Iris pigment epithelial cell (primary cell): ENCODE measurements around the gene CREB1.
A peak's percentile ranks its signal among the peaks of the same experiment; 100 is the strongest.
"Not testable (repeated sequence)": the region's sequence is repeated elsewhere in the genome, so short reads cannot be mapped to it uniquely, and the experiment has no call there.

Source experiments
- DNase-seq: peaks from one replicate; pipeline ENCODE4 v3.0.0-alpha.2; 2011; ENCODE audit warnings: low read depth

Gene CREB1

DNA sequence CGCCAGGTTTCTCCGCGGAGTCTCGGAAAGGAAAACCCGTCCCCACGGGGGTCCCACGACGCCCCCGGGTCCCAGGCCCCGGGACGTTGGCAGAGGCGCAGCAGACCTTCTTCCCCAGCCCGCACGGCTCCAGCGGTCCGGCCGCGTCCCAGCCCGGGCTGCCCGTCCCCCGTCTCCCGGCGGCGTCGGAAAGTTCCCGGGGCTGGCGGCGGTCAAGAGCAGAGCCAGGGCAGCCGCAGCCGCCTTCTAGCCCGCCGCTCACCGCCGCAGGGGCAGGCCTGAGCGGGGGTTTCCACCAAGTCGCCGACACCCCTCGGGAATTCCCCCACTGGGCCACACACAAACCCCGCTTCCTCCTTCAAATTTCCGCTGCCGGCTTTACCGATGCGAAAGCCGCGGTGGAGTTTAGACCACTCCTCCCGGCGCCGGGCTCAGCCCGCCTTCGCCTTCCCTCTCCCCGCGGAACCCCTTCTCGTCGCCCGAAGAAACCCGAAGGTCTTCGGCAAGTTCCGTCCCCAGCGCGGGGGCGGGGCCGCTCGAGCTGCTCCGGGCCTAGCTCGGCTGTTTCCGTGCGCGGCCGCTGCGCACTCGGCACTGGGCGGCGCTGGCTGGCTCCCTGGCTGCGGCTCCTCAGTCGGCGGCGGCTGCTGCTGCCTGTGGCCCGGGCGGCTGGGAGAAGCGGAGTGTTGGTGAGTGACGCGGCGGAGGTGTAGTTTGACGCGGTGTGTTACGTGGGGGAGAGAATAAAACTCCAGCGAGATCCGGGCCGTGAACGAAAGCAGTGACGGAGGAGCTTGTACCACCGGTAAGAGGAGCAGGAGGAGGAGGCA, at the start of gene CREB1:
TSS of gene CREB1 (plus strand) at position 633 of the 830 bp plus-strand sequence. CDS start 25,674 bp downstream, outside the sequence.
- DNase-seq, result peak; percentile 99

DNA sequence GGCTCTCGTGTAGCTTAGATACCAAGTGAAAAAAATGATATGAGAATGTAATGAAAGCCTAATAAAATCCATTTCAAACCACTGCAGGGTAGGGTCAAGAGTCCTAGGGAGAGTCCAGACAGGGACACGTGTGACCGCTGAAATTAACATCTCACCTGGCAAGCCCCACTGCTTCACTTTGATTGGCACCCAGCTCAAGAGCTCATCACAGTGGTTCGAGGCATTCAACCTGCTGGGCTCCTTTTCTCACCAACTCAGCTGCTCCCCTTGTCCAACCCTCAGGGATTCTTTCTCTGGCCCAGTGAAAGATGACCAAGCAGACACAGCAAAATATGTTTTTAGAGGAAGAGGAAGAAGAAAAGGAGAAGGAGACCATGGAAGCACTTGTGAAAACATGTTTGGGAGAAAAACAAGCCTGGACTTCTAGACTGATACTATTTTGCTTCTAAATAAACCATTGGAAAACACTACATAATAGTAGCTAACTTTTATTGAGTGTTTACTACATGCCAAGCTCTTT, 49.2 kb upstream of the CREB1 start:
- DNase-seq, result no peak

DNA sequence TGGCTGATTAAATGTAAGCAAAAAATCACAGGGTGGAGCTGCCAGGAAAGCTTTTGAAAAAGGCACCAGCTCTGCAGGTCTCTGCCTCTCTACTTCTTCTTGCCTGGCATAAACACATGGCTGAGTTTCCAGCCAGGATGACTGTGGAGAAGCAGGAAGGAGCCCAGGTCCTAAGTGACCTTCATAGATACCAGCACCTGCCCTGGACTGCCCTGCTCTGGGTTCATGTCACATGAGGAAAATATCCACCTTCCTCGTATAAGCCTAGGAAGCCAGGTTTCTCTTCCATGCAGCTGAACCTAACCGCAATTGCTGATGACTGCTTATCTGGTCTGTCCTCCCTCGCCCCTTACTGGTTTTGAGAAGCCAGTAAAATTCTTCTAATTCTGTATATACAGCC, 47.8 kb upstream of the CREB1 start:
- DNase-seq, result no peak

DNA sequence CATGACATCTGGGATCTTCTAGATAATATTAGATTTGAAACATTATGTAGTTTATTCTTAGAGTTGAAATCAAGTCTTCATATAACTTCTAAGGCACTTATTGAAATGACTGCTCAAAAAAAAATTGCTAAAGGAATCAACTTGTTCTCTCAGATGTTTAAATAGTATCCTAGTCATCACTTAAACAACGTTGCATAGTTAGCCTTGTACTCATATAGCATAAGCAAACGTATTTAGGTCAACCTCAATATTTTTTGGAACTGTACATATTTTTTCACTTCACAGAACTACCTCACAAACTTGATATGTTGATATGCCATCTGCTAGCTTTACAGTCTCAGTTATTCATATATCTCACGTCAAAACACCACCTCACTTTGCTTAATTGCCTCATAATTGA, 47.1 kb upstream of the CREB1 start:
- peak; percentile 80 for DNase-seq

DNA sequence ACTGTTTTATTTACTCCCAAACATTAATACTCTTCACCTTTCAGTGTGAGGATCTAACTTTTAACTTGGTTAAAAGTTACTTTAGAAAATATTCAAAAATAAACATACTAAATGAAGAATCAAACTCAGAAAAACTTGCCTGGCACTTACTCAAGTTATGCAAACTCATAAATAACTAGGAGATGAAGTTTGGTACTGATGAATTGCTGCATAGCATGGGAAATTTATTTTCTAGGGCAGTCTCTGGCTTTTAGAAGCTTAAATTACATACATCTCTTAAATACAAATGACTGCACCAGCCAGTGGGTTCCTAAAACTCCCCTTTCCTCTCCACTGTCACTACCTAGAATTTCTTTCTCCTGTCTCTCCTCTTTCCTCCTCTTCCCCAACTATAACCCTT, 46.7 kb upstream of the CREB1 start:
- peak; percentile 53 for DNase-seq

DNA sequence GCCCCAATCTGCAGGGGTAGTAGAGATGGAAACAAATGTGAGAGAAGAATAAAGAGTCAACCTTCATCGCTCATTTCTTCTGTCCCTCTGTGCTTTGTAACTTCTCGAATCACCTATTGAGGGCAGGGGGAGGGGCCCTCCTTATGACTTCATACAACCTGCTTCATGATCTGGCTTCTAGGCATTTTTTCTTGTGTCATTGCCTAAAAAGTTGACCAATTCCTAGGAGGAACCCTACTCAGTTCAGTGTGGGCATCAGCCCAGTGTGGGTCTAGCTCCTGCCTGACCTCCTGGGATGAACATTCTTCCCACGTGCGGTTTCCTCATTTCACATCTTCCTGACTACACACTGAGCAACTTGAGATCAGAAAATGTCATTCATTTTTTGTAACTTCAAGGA, 46.3 kb upstream of the CREB1 start:
- peak; percentile 82 for DNase-seq

DNA sequence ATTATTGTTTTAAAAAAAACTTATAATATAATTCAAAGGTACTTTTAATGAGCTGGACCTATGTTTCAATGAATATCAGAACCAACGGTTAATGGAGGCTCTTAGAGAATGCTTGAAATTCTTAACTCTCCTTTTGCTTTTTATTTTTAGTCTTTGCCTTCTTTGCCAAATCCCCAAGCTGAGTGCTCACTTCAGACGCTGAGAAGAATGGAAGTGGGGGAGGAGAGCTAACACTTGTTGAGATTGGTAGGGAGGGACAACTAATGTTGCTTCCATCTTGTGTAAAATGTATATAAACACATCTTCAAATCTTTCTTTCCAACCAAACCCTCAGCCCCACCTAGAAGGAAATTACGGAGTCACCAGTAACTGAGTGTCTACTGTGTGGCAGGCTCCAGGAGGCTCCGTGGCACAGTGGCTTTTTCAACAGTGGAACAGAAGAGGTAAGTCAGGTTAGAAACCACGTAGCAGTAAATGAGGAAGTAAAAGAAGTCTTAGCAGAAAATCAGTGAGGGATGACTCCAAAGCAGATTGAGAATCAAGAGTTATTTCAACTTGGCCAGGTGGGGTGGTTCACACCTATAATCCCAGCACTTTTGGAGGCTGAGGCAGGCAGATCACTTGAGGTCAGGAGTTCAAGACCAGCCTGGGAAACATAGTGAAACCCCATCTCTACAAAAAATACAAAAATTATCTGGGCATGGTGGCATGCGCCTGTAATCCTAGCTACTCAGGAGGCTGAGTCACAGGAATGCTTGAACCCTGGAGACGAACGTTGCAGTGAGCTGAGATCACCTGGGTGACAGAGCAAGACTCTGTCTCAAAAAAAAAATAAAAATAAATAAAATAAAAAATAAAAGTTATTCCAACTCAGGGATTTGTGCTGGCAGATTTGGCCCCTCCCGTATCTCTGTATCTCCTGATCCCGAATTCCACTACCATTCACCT, 45.0 kb upstream of the CREB1 start:
- DNase-seq, result peak; percentile 51

DNA sequence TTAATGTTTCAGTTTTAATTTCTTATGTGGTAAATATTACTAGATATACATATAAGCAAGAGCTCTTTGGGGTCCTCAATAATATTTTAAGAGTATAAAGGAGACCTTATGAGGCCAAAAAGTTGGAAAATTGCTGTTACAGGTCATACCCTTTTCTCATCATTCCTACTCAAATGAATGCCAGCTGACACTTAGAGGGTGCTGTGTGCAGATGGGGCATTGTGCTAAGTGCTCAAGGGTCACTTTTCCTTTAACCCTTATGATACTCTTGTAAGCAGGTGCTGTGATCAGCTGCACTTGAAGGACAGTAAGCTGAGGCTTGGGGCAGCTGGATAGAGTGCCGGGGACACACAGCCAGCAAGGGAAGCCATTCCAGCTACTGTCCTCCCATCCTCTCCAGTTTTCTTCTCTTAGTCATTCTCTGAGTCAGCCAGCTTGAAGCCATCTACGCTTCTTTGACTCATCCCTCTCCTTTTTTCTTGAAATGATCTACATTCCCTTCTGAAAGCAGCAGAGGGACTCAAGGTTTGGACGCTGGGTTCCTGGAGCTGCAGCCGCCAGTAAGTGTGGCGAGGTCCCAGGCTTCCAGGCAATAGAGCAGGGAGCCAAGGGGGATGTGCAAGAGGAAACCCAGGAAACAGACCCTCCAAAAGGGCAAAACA, 42.0 kb upstream of the CREB1 start:
- DNase-seq, result peak; percentile 94

DNA sequence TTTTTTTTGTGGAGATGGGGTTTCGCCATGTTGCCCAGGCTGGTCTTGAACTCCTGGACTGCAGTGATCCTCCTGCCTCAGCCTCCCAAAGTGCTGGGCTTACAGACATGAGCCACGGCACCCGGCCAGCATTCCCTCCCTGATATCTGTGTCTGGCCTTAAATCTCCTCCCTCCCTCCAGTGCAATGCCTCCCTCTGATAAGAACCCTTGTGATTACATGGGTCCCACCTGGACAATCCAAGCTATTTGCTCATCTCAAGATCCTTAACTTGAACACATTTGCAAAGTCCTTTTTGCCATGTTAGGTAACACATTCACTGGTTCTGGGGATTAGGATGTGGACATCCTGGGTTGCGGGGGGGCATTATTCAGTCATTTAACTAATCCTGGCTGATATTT, 40.5 kb upstream of the CREB1 start:
- DNase-seq, result no peak

DNA sequence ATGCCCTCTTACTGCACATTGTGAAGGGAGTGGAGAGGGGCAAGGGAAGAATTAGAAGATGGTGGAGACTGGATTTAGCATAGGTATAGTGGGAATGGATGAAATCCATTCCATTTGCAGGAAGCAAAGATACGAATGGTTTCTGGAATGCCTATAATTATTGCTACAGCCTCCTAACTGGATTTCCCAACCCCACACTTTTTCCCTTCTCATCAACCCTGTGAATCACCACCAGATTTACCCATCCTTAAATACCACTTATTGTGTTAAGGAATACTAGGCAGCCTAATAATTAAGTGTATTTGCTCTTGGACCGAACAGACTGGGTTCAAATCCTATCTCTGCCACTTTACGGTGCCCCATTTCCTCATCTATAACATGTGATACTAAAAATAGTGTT, 39.3 kb upstream of the CREB1 start:
- no peak for DNase-seq

DNA sequence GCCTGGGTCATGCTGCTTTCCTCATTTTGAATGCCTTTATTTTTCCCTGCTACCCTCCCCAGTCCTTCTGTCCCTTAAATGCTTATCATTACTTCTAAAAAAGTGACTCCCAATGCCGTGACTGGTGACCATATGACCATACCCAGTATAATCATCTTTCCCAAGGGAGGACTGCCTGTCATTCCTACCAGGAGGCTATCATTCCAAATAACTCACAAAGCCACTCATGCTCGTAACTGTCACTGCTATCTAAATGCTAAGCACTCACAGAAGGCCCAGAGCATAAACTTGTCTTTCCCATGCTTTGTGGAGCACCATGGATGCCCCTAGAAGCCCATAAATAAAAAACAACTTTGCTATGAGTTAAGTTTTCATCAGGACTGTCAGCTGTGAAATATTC, 38.7 kb upstream of the CREB1 start:
- no peak for DNase-seq

DNA sequence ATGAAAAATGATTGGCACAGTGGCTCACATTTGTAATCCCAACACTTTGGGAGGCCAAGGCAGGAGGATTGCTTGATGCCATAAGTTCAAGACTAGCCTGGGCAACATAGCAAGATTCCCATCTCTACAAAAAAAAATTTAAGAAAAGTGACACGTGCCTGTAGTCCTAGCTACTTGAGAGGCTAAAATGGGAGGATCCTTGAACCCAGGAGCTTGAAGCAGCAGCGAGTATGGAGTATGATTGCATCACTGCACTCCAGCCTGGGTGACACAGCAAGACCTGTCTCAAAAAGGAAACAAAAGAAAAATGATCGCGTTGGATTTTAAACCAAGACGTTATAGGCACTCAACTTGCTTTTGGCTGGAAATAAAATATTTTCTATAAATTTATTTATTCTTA, 37.8 kb upstream of the CREB1 start:
- no peak for DNase-seq

DNA sequence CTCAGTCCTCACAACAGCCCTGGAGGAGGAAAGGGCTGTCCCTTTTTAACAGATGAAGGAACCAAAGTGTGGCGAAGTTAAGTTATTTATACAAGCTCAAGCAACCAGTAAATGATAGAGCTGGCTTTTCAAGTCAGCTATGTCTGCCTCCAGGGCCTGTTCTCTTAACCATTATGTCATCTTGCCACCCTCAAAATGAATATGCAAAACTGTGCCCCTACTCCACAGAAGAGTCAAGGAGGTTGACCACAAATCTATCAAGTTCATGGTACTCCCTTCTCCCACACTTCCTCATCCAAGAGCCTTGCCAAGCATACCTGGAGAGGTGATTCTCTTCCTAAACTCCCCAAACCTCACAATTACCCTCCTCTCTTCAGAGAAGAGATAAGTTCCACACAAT, 37.3 kb upstream of the CREB1 start:
- no peak for DNase-seq

DNA sequence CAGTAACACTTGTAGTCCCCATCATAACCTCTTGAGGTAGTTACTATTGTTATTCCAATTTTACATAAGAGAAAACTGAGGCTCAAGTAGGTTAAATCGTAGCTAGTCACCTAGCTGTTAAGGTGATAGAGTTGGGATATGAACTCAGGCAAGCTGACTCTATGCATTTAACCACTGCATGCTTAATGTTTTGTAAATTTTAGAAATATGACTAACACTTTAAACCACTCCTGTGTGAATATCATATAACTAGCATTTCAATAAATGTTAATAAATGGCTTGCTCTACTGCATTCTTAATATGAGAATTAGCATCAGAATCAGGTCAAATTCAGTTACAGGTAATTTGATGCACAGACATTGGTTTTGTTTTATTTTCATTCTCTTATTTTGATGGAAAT, 35.6 kb upstream of the CREB1 start:
- DNase-seq, result no peak

DNA sequence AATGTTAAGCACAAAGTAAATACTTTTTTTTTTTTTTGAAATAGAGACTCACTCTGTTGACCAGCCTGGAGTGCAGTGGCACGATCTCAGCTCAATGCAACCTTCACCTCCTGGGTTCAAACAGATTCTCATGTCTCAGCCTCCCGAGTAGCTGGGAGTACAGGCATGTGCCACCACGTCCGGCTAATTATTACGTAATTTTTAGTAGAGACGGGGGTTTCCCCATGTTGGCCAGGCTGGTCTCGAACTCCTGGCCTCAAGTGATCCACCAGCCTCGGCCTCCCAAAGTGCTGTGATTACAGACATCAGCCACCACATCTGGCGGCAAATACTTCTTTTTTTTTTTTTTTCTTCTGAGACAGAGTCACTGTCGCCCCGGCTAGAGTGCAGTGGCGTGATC, 32.8 kb upstream of the CREB1 start:
- DNase-seq, result not testable (repeated sequence)

DNA sequence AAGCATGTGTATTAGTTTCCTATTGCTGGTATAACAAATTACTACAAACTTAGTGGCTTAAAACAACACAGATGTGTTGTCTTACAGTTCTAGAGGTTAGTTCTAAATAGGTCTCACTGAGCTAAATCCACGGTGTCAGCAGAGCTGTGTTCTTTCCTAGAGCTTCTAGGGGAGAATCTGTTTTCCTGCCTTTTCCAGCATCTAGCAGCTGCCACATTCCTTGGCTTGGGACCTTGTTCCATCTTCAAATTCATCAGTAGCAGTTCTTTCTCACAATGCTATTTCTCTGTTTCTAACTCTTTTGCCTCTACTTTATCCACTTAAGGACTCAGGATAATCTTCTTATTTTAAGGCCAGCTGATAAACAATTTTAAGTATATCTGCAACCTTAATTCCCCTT, 32.2 kb upstream of the CREB1 start:
- no peak for DNase-seq

DNA sequence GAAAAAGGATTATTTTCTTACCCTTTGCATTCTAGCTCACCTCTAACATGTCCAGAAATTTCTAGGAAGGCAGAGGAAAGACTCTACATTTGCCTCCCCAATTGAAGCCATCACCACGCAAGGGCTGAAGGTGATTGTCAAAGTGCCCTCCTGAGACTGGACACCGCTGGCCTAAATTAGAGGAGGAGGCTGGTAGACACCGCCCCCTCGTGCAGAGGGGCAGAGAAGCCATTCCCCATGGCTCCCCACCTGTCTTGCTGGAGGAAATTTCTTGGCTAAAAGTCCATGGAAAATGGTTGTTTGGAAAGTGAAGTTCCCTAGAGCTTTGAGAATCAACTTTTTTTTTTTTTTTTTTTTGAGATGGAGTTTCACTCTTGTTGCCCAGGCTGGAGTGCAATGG, 31.3 kb upstream of the CREB1 start:
- no peak for DNase-seq

DNA sequence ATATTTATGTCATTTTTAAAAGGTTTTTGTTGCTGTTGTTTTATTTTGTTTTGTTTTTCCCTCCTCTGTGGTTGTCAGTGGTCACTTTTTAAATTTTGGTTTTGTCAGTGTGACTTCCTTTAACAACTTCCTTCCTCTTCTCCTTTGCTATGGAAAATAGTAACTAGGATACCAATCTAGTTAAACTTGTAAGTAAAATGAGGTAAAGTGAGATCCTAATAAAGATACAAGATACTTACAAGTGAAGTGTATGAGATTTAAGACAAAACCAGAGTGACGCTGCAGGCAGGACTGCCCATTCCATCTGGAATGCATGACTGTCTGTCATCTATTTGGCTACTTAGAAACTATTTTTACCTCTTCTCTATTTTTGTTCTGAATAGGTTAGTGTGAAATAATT, 30.6 kb upstream of the CREB1 start:
- no peak for DNase-seq

DNA sequence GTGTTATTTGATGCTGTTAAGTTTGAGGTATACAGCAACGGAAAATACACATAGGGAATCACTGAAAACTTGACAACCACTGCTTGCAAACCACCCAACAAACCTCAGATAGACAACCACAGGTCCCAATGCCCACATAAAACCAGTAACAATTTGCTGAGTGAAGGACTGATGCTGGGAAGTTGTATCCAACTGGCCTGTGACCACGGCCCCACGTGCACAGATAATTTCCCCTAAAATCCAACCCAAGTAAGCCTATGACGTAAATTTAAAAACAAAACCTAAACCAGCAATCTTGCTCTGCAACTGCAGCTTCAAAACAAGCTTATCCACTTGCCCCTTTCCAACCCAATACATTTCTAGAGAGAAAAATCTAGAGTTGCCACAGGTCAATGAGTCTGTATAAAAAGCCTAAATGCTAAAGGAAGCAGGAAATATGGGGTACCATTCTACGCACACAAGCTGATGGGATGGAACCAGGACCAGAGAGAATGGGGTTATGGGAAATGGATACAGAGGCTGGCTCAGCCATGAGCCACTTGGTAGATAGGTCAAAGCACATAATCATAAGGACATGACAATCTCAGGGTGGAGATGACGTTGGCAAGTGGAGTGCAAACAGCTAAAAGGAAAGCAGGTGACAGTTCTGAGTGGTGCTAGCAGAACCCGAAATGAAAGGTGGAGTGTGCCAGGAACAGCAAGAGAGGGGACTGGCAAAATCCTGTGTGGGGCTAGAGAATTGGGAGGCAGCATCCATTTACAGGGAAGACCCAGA, 27.8 kb upstream of the CREB1 start:
- no peak for DNase-seq

DNA sequence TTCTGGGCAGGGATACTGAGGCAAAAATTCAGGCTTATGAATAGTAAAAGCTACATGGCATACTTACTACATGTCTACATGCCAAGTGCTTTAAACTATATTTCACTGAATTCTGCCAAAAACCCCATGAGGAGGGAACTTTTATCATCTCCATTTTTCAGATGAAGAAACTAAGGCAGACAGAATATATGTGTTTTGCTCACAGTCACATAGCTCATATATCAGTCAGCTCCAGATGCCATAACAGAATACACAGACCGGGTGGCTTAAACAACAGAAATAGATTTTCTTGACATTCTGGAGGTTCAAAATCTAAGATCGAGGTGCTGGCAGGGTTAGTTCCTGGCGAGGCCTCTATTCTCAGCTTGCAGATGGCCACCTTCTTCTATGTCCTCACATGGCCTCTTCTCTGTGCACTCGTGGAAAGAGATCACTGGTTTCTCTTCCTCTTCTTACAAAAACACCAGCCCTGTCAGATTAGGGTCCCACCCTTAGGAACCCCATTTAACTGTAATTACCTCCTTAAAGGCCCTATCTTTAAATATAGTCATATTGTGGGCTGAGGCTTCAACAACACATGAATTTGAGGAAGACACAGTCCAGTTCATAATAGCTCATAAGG, 27.1 kb upstream of the CREB1 start:
- DNase-seq, result no peak

DNA sequence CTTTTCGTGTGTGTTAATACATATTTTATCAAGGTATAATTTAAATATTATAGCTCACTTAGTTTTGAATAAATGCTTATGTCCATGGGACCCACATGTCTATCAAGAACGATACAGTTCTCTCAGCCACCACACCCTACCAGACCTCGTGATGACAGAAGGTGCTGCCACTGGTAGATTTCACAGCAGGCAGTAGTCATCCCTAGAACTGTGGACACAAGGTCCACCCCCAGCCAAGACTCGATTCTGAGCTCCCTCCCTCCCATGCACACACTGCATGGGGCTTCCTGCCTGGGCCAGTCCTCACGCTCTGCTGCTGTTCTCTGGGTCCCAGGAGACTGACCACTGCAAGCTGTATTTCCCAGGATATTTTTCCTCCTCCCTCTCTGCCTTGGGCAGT, 26.5 kb upstream of the CREB1 start:
- DNase-seq, result peak; percentile 43
